ENCODE measurements around the gene BACH2.

The BACH2 gene

DNA sequence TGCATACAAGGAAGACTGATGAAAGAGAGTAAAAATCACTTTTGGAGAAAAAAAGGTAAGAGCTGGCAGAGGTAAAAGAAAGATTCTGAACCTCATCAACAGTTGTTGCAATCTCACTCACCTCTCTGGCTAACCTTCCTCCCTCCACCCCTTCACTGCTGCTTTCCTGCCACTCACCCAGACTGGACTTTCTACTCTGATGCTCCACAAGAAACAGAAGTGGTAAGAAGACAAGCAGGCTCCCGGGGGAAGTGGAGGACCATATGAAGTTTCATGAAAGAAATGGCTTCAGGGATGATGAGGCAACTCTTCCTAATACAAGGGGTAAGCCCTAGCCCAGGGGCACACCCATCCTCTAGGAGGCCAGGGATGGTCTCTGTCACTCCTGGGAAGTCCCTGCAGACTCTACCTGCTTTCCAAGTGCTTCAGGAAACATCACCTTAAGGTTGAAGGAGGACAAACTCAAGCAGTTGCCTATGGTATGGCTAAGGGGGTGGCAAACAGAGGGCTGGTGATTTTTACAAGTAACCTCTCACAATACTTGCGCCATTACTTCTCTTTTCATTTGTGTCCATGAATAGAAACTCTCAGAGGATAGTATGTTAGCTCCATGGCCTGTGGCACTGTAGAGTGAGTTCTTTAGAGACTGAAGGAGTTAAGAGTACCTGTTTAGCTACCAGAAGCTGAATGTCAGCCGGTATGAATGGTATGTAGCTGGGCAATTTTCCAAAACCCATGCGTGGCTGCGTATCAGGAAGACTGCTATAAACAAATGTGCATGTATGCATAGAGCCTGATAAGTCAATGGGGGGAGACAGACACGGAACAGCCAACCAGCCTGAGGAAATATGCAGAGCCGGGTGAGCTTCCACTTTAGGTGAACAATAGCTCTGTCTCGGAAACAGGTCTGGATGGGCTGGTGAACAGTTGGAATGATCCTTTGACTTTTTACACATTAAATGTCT, 112.0 kb downstream of the BACH2 start:
- Histone ChIP-seq H3K27me3 (ENCODE audit: insufficient read depth, low read length) (no peaks in the 10 kb centered on the region), H3K4me3 (ENCODE audit: low read depth, low read length) (no peak overlapping the region), H3K4me1 (ENCODE audit: control insufficient read depth, insufficient read depth, low read length, unreplicated experiment) (no peaks in the 10 kb centered on the region), H2AFZ (ENCODE audit: low read length, unreplicated experiment) (no peak overlapping the region), H3K79me2 (ENCODE audit: control insufficient read depth, insufficient read depth, low read length, unreplicated experiment) (no peaks in the 10 kb centered on the region), H3K27ac (ENCODE audit: low read depth, low read length) (no peak overlapping the region), H3K36me3 (ENCODE audit: insufficient read depth, low read length) (no peaks in the 10 kb centered on the region)

DNA sequence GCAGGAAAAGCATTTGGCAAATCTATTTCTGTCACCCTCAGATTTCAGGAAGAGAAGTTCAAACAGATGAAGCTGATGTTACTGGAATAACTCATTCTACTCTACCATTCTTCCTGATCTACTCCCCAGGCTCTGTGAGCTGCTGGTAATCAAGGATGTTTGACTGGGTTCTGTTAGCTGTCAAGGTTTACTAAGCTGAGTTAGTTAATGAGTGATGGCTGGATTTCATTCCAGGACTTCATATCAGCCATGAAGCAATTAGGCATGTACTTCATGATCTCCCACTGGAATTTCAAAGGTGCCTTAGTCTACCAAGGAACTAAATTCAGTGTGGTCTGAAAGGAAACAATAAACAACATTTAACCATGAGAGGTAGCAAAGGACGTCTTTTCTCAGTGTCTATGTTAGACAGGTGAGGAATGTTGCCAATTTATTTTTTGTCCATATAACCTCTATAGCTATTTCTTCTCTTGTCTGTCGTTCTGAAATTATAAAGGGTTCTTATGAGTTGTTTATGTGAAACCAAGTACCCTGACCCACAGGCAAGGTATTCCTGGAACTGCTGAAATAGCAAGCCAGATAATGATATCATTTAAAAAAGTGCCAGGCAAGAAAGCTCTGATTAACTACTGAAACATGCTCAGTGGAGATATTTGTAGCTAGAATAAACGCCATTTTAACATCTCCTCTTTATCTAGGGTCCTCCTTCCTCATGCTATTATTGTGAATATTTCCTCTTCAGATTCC, 112.9 kb downstream of the BACH2 start:
- H3K79me2 ChIP-seq (ENCODE audit: control insufficient read depth, insufficient read depth, low read length, unreplicated experiment) = no peaks in the 10 kb centered on the region
- no peaks in the 10 kb centered on the region for H3K4me1 ChIP-seq (ENCODE audit: control insufficient read depth, insufficient read depth, low read length, unreplicated experiment)
- H3K27me3 ChIP-seq (ENCODE audit: insufficient read depth, low read length) = no peaks in the 10 kb centered on the region
- no peak overlapping the region for H2AFZ ChIP-seq (ENCODE audit: low read length, unreplicated experiment)
- no peak overlapping the region for H3K4me3 ChIP-seq (ENCODE audit: low read depth, low read length)
- no peaks in the 10 kb centered on the region for H3K36me3 ChIP-seq (ENCODE audit: insufficient read depth, low read length)
- H3K27ac ChIP-seq (ENCODE audit: low read depth, low read length) = no peak overlapping the region

DNA sequence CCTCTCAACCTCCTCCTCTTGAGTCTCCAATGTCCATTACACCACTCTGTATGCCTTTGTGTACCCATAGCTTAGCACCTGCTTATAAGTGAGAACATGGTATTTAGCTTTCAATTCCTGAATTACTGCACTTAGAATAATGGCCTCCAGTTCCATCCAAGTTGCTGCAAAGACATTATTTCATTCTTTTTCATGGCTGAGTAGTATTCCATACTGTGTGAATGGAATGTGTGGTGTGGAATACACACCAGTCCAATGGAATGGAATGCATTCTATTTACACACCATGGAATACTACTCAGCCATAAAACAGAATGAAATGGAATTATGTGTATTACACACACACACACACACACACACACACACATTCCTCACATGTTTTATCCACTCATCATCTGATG, 116.1 kb downstream of the BACH2 start:
- Histone ChIP-seq H3K36me3 (ENCODE audit: insufficient read depth, low read length) (no peaks in the 10 kb centered on the region), H3K79me2 (ENCODE audit: control insufficient read depth, insufficient read depth, low read length, unreplicated experiment) (no peaks in the 10 kb centered on the region), H3K4me1 (ENCODE audit: control insufficient read depth, insufficient read depth, low read length, unreplicated experiment) (no peaks in the 10 kb centered on the region), H3K27ac (ENCODE audit: low read depth, low read length) (no peak overlapping the region), H2AFZ (ENCODE audit: low read length, unreplicated experiment) (no peak overlapping the region), H3K4me3 (ENCODE audit: low read depth, low read length) (no peak overlapping the region), H3K27me3 (ENCODE audit: insufficient read depth, low read length) (peaks cover 4% of the 10 kb centered on the region; the same call in 1 of the 2 replicates)

DNA sequence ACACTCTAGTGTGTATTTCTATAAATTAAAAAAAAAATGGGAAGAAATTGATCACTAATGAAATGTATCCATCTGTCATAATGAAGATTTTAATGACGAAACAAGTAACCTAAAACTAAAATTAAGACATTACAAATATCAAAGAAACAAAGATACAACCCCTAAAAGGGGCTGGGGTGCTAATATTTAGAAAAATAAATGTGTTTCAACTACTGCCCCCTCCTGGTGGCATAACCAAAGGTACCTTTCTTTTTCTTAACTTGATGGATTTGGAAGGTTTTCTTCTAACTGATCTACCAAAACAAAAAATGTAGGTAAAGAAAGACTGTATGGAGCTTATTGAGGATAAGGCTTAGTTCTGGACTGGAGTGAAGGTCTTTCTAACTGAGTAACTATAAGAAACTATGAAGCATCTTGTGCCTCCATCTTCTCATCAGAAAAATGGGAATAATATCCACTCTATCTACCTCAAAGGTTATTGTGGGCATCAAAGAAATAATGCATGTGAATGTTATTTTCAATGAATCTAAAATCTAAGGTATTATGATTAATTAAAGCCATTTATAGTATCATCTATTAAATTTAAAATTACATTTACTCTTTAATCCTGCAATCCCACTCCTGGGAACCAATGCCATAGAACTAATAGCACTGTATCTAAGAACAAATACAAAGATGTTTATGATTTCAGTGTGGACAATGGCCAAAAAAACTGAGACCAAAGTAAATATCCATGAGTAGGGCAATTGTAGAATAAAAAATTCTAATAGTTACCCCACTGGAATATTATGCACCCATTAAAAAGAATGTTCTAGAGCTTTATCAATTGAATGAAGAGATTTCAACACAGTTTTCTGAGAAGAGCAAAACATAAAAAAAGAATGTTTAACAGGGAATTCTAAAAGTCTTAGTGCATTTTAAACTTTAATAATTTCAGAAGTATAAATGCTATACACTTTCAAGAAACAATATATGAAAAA, 117.2 kb downstream of the BACH2 start:
- Histone ChIP-seq H3K27me3 (ENCODE audit: insufficient read depth, low read length) (peaks cover 4% of the 10 kb centered on the region; the same call in 1 of the 2 replicates), H3K27ac (ENCODE audit: low read depth, low read length) (no peak overlapping the region), H3K36me3 (ENCODE audit: insufficient read depth, low read length) (no peaks in the 10 kb centered on the region), H3K4me3 (ENCODE audit: low read depth, low read length) (no peak overlapping the region), H2AFZ (ENCODE audit: low read length, unreplicated experiment) (no peak overlapping the region), H3K4me1 (ENCODE audit: control insufficient read depth, insufficient read depth, low read length, unreplicated experiment) (no peaks in the 10 kb centered on the region), H3K79me2 (ENCODE audit: control insufficient read depth, insufficient read depth, low read length, unreplicated experiment) (no peaks in the 10 kb centered on the region)

DNA sequence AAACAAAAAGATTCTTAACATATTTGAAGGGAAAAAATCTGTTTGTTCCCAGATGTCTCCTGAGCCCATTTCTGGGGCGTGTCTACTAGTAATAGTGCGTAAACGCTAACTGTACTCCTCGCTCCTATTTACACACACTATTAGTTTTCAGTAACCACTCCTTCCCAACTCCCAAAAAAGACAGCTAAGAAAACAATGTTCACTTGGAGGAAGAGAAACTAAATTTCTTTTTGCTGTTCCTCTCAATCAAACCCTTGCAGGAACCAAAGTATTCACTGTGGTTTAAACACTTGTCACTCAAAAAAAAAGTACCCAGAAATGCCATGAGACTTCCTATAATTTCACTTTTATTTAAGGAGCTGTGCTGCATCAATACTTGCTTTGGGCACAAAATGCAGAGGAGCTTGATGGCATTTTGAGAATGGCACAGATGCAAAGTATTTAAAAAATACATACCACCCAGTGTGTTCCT, 118.2 kb downstream of the BACH2 start:
- no peaks in the 10 kb centered on the region for H3K79me2 ChIP-seq (ENCODE audit: control insufficient read depth, insufficient read depth, low read length, unreplicated experiment)
- H2AFZ ChIP-seq (ENCODE audit: low read length, unreplicated experiment) = no peak overlapping the region
- H3K27me3 ChIP-seq (ENCODE audit: insufficient read depth, low read length) = peaks cover 4% of the 10 kb centered on the region; the same call in 1 of the 2 replicates
- no peaks in the 10 kb centered on the region for H3K4me1 ChIP-seq (ENCODE audit: control insufficient read depth, insufficient read depth, low read length, unreplicated experiment)
- no peaks in the 10 kb centered on the region for H3K36me3 ChIP-seq (ENCODE audit: insufficient read depth, low read length)
- no peak overlapping the region for H3K4me3 ChIP-seq (ENCODE audit: low read depth, low read length)
- H3K27ac ChIP-seq (ENCODE audit: low read depth, low read length) = no peak overlapping the region

DNA sequence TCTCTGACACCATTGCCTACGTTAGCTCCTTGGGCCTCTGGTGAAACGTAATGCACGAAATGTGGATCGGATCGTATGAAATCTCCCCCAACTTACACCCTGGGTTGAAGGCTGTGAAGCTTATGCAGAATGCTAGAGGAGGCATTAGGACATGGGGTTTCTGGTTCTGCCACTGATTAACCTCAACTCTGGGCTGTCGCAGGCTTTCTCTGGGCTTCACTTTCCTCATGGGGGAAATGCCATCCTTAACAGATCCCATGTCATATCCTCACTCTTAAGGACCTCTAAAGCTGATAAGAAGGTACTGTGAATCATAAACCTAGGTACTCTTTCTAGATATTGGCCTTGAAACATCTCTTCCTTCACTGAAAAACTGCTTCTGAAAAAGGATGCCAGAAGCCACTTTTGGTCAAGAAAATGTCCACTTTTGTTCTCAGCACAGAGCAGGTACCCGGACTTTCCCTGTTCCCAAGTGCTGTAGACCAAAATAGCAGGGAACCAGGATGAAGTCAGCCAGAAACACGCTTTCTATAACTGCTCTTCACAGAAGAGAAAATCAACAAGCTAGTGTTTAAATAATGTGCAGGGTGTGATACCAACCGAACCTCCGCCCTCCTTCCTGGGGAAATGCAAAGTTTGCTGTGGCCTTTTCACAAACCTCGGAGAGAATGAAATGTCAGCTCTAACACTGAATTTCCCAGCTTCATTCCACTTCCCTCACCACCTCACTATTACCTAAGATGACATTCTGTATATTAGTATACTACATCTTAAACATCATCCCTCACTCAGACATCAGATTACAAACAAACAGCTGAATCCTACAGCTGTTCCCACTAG, 118.9 kb downstream of the BACH2 start:
- H3K36me3 ChIP-seq (ENCODE audit: insufficient read depth, low read length) = no peaks in the 10 kb centered on the region
- H3K27ac ChIP-seq (ENCODE audit: low read depth, low read length) = no peak overlapping the region
- no peaks in the 10 kb centered on the region for H3K4me1 ChIP-seq (ENCODE audit: control insufficient read depth, insufficient read depth, low read length, unreplicated experiment)
- H3K27me3 ChIP-seq (ENCODE audit: insufficient read depth, low read length) = peaks cover 4% of the 10 kb centered on the region; the same call in 1 of the 2 replicates
- no peak overlapping the region for H2AFZ ChIP-seq (ENCODE audit: low read length, unreplicated experiment)
- no peak overlapping the region for H3K4me3 ChIP-seq (ENCODE audit: low read depth, low read length)
- no peaks in the 10 kb centered on the region for H3K79me2 ChIP-seq (ENCODE audit: control insufficient read depth, insufficient read depth, low read length, unreplicated experiment)

DNA sequence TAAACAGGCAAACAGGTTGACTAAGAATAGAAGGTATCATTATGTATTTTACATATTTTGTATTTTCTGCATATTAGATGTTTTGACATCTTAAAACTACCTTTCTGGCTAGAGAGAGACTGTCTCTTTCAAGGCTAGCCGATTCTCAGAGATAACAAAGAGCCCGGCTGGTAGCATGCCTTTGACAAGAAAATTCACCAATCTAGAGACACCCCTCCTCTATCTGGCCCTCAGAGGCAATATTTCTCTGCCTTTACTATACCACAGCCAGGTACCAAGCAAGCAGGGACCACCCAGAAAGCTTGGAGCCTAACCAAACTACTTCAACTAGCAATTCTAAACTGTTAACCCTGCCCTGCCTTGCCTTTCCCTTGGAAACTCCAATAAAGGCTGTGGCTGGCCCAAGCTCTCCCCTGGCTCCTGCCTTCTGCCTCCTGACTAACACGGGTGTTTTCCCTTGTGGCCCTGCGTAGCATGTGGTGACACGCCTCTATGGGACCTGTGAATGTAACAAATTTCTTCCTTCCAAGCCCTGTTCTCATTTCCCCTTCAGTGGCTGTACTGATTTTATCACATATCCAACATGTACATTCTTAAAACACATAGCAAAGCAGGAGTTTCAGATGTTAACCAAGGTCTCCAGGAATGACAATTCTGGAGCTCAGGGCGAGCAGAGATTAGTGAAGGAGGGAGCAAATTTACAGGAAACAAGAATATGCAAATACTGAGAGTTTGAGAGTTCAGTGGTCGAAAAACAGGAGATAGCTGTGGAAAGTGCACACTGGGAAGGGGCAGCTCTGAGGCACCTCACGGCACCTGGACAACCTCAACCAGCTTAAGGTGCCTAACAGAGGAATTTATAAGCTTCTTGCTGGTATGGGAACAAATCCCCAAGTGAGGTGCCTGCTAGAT, 120.8 kb downstream of the BACH2 start:
- no peaks in the 10 kb centered on the region for H3K4me1 ChIP-seq (ENCODE audit: control insufficient read depth, insufficient read depth, low read length, unreplicated experiment)
- H3K36me3 ChIP-seq (ENCODE audit: insufficient read depth, low read length) = no peaks in the 10 kb centered on the region
- H3K27me3 ChIP-seq (ENCODE audit: insufficient read depth, low read length) = peaks cover 4% of the 10 kb centered on the region; the same call in 1 of the 2 replicates
- no peaks in the 10 kb centered on the region for H3K79me2 ChIP-seq (ENCODE audit: control insufficient read depth, insufficient read depth, low read length, unreplicated experiment)
- no peak overlapping the region for H2AFZ ChIP-seq (ENCODE audit: low read length, unreplicated experiment)
- no peak overlapping the region for H3K27ac ChIP-seq (ENCODE audit: low read depth, low read length)
- H3K4me3 ChIP-seq (ENCODE audit: low read depth, low read length) = no peak overlapping the region

DNA sequence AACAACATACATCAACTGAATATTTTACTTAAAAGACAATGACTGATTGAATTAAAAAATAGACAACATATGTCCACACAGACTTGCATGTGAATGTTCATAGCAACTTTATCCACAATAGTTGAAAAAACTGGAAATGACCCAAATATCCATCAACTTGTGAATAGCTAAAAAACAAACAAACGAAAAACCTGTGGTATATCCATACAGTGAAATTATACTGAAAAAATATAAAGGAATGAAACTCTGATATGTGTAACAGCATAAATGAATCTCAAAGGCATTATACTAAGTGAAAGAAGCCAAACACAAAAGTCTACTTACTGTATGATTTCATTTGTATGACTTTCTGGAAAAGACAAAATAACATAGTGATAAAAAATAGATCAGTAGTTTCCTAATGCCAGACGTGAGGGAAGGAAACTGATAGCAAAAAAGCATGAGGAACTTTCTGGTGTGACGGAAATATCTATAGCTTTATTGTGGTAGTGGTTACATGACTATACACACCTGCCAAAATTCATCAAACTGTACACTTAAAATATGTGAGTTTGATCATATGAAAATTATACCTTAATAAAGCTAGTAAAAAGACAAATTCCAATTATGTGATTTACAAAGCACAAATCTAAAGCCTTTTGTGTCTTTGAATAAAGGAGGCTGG, 123.2 kb downstream of the BACH2 start:
- Histone ChIP-seq H3K79me2 (ENCODE audit: control insufficient read depth, insufficient read depth, low read length, unreplicated experiment) (no peaks in the 10 kb centered on the region), H2AFZ (ENCODE audit: low read length, unreplicated experiment) (no peak overlapping the region), H3K4me1 (ENCODE audit: control insufficient read depth, insufficient read depth, low read length, unreplicated experiment) (no peaks in the 10 kb centered on the region), H3K27me3 (ENCODE audit: insufficient read depth, low read length) (peaks cover 4% of the 10 kb centered on the region; the same call in 1 of the 2 replicates), H3K27ac (ENCODE audit: low read depth, low read length) (no peak overlapping the region), H3K4me3 (ENCODE audit: low read depth, low read length) (no peak overlapping the region), H3K36me3 (ENCODE audit: insufficient read depth, low read length) (no peaks in the 10 kb centered on the region)
